Left ventricle myocardium inferior (tissue), 1 donor: Measurements from ENCODE around the gene LSR. TPM values are rescaled to one million over a fixed set of nuclear protein-coding genes. Genes with fewer than 3 reads are reported as not detected.

ENCODE experiments used
- DNase-seq: peaks from one replicate; pipeline ENCODE4 v3.0.0-alpha.2; 2020
- H3K27ac ChIP-seq: fragments of 200-600 bp; replicated peaks from 2 replicates; pipeline ENCODE4 v1.8.0; 2021
- H3K27me3 ChIP-seq: fragments of 200-600 bp; 2 replicates; pipeline ENCODE4 v1.8.0; 2021; ENCODE audit warnings: low read depth
- H3K36me3 ChIP-seq: fragments of 200-600 bp; 2 replicates; pipeline ENCODE4 v1.8.0; 2021
- H3K4me1 ChIP-seq: fragments of 200-600 bp; 2 replicates; pipeline ENCODE4 v1.8.0; 2021
- H3K4me3 ChIP-seq: fragments of 200-600 bp; 2 replicates; pipeline ENCODE4 v1.8.0; 2021; ENCODE audit warnings: mild to moderate bottlenecking, moderate library complexity
- H3K9me3 ChIP-seq: fragments of 200-600 bp; replicated peaks from 2 replicates; pipeline ENCODE4 v1.8.0; 2021
- intact Hi-C: fragments of 100-400 bp; cut with micrococcal nuclease; formaldehyde crosslinking; loops from one replicate; pipeline ENCODE4 v1.11.0; 2022
- total RNA-seq: library from RNA; stranded (reverse); fragmentation: NEBNext Ultra II Directional; extraction: Animal tissue kit (Norgen Biotek cat#: 25700); gene quantifications from one replicate; pipeline ENCODE4 v1.2.1, GENCODE V29; 2021
- TF ChIP-seq, protein P1 (sequence below): fragments of 200-600 bp; IDR thresholded peaks from 2 replicates; pipeline ENCODE4 v1.8.0; 2021; ENCODE audit warnings: antibody characterized with exemption, mild to moderate bottlenecking, borderline replicate concordance
- donor health status: DM: no; HTN: yes; CAD: no; lungs with severe emphysema.

The LSR gene
- total RNA-seq, 1 donor from 2014 or later: 4.5 TPM

DNA sequence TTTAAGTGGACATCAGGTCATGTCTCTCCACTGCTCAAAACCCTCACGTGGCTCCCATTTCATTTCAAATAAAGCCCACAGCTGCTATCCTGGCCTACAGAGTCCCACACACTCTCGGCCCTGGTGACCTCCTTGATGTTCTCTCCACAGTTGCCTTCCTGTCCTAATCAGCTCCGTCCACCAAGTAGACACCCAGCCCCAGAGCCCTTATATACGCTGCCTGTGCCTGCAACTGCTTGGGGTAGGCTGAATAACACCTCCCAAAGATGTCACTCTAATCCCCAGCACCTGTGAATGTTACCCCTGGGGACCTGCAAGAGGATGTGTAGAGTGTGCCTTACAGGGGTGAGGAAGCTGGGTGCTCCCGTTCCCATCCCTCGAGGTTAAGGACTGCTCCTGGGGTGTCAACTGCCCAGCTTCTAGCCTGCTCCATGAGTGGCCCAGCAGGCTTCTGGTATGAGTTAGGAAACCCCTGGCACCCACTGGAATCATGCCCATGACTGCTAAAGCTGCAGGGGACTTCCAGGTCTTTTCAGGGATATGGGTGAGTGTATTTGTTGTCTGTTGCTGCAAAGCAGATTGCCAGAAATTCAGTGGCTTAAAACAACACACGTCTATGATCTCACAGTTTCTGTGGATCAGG is 26.3 kb upstream of the LSR start:
- TF ChIP-seq, protein P1, sequence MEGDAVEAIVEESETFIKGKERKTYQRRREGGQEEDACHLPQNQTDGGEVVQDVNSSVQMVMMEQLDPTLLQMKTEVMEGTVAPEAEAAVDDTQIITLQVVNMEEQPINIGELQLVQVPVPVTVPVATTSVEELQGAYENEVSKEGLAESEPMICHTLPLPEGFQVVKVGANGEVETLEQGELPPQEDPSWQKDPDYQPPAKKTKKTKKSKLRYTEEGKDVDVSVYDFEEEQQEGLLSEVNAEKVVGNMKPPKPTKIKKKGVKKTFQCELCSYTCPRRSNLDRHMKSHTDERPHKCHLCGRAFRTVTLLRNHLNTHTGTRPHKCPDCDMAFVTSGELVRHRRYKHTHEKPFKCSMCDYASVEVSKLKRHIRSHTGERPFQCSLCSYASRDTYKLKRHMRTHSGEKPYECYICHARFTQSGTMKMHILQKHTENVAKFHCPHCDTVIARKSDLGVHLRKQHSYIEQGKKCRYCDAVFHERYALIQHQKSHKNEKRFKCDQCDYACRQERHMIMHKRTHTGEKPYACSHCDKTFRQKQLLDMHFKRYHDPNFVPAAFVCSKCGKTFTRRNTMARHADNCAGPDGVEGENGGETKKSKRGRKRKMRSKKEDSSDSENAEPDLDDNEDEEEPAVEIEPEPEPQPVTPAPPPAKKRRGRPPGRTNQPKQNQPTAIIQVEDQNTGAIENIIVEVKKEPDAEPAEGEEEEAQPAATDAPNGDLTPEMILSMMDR: no peak
- Histone ChIP-seq H3K4me3 (no peak overlapping the region), H3K27ac (no peak overlapping the region), H3K9me3 (peaks cover 7% of the 10 kb centered on the region), H3K36me3 (no peaks in the 10 kb centered on the region), H3K27me3 (no peaks in the 10 kb centered on the region), H3K4me1 (peaks cover 22% of the 10 kb centered on the region)
- intact Hi-C loops: no loop called here
- DNase-seq: no peak

DNA sequence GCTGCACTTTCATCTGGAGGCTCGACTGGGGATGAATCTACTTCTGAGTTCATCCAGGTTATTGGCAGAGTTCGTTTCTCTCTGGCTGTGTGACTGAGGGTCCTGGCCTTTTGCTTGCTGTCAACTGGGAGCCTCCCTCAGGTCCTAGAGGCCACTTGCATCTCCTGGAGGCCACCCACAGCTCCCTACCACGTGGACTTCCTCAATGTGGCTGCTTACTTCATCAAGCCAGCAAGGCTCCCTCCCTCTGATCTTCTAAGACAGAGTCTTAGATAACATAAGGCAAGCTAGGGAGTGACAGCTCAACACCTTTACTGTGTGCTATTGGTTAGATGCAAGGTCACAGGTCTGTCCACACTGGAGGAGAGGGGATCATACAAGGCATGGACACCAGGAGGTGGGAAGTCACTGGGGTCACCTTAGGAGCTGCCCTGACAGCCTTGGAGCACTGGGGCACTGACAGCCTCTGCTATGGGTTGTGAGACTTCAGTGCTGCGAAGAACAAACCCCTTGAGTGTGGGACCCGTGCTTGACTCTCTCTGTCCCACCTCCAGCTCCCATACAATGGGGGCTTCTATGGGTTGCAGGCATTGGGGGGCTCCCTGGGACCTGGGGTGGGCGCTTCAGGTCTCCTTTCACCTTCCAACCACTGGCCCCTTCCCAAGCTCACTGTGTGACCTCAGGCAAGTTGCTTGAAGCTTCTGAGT is 25.6 kb upstream of the LSR start:
- TF ChIP-seq, protein P1: no peak
- no peak for DNase-seq
- Histone ChIP-seq H3K27ac (no peak overlapping the region), H3K4me3 (no peak overlapping the region), H3K36me3 (no peaks in the 10 kb centered on the region), H3K4me1 (peaks cover 22% of the 10 kb centered on the region), H3K27me3 (no peaks in the 10 kb centered on the region), H3K9me3 (peaks cover 5% of the 10 kb centered on the region)
- intact Hi-C loops: no loop called here

DNA sequence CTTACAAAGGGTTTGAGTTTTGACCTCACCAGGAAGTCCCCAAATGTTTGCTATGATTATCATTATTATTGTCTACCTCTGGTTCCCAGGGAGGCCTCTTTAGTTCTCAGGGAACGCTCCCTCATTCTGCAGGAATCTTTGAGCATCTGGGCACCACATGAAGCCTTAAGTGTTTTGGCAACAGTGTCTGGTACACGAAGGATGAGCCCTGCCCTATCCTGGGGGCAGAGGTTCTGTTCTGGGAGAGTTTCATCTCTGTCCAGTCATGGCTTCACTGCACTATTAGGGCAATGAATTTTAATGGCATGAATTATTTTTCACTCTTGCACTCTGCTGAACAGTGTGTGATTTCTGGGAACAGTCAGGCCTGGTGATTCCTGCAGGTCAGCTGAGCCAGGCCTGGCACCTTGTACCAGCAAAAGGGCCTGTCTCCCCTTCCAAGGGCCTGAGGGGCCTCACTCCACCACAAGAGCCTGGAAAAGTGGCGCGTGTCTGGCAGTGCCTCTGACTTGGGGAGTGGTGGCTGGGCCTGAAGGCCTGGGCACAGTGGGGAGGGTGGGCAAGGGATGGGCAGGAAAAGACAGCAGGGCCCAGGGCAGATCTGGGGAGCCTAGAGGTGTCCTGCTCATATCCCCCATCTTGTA is 24.8 kb upstream of the LSR start:
- TF ChIP-seq, protein P1: no peak
- H3K27ac ChIP-seq: peak overlapping the region; percentile 2
- peaks cover 5% of the 10 kb centered on the region for H3K9me3 ChIP-seq
- H3K4me1 ChIP-seq: peaks cover 22% of the 10 kb centered on the region
- H3K36me3 ChIP-seq: no peaks in the 10 kb centered on the region
- H3K27me3 ChIP-seq: no peaks in the 10 kb centered on the region
- no peak for DNase-seq
- no peak overlapping the region for H3K4me3 ChIP-seq
- intact Hi-C loops: no loop called here

DNA sequence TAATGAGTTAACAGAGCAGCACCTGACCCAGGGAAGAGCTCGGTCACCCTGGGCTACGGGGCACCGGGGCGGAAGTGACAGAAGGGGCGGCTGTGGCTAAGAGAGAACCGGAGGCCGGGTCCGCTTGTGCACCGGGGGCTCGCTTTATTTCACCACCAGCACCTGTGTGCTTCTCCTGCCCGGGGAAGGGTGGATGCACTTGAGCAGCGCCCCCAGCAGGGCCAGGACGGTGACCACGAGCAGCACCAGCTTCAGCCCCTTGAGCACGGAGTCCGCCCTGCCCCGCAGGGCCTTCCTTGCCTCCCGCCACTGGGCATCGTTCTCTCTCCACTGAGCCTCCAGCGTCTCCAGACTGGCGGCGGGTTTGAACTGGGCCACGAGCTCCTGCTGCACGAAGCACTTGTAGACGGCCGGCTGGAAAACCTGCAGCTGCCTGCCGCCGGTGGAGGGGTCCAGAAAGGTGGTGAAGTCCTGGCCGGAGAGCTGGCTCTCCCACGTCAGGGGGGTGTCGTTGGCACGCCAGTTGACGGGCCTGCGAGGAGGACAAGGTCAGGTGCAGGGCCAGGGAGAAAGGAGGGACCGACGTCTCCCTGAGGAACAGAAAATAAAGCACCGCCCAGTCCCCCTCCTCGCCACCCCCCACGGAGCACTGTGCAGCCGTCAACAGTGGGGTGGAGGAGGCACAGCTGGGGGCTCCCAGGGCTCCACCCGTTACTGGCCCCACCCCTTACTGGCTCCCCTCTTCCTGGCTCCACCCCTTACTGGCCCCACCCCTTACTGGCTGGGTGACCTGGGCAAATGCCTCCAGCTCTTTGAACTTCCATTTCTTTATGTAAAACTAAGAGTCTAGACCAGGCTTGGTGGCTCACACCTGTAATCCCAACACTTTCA is 23.9 kb upstream of the LSR start:
- no peak for DNase-seq
- H3K36me3 ChIP-seq: no peaks in the 10 kb centered on the region
- H3K9me3 ChIP-seq: peaks cover 5% of the 10 kb centered on the region
- no peaks in the 10 kb centered on the region for H3K27me3 ChIP-seq
- intact Hi-C loops: no loop called here
- no peak overlapping the region for H3K4me3 ChIP-seq
- H3K4me1 ChIP-seq: peaks cover 22% of the 10 kb centered on the region
- no peak overlapping the region for H3K27ac ChIP-seq
- TF ChIP-seq, protein P1: no peak

DNA sequence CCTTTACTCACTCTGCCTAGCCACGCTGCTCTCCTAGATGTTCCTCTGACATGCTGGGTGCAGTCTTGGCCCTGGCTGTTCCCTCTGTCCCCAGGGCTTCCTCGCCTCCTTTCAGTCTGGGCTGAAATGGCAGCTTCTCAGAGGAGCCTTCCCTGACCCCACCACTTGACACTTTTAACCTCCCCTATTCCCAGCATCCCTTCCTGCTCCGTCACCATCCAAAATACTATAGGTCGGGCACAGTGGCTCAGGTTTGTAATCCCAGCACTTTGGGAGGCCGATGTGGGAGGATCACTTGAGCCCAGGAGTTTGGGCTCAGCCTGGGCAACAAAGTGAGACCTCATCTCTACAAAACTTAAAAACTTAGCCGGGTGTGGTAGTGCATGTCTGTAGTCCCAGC is 22.9 kb upstream of the LSR start:
- DNase-seq: no peak
- TF ChIP-seq, protein P1: no peak

More for the DNA sequence above, 22.9 kb upstream of the LSR start:
- H3K27ac ChIP-seq: no peak overlapping the region
- no peaks in the 10 kb centered on the region for H3K27me3 ChIP-seq
- no peak overlapping the region for H3K4me3 ChIP-seq
- intact Hi-C loops: no loop called here
- H3K36me3 ChIP-seq: no peaks in the 10 kb centered on the region
- H3K9me3 ChIP-seq: peaks cover 4% of the 10 kb centered on the region
- peaks cover 13% of the 10 kb centered on the region for H3K4me1 ChIP-seq
